SK-N-SH (cell line): ENCODE measurements around the gene RNF150.

Experiments
- CHD2 ChIP-seq: fragments of 150-350 bp; IDR thresholded peaks from 2 replicates; pipeline ENCODE4 v1.6.1; 2018; ENCODE audit warnings: low read length; ENCODE audit not compliant: partially characterized antibody
- CTCF ChIP-seq: fragments of 200-600 bp; sonication (generic); IDR thresholded peaks from 2 replicates; pipeline ENCODE4 v1.6.1; 2017; ENCODE audit warnings: antibody characterized with exemption, mild to moderate bottlenecking, moderate library complexity
- EZH2phosphoT487 ChIP-seq: fragments of 200-600 bp; sonication (generic); IDR thresholded peaks from 2 replicates; pipeline ENCODE4 v1.6.1; 2017; ENCODE audit warnings: low read depth, mixed run types, mild to moderate bottlenecking, antibody characterized with exemption, moderate library complexity, borderline replicate concordance
- FOXM1 ChIP-seq: IDR thresholded peaks from 2 replicates; pipeline ENCODE4 v1.4.0; 2012; ENCODE audit warnings: low read depth, mild to moderate bottlenecking
- IRF3 ChIP-seq: fragments of 150-350 bp; IDR thresholded peaks from 2 replicates; pipeline ENCODE4 v1.6.1; 2016; ENCODE audit warnings: mild to moderate bottlenecking, low read depth, low read length
- JUND ChIP-seq: IDR thresholded peaks from 2 replicates; pipeline ENCODE4 v1.4.0; 2012
- MAX ChIP-seq: IDR thresholded peaks from 2 replicates; pipeline ENCODE4 v1.4.0; 2012; ENCODE audit warnings: low read depth
- MXI1 ChIP-seq: IDR thresholded peaks from 2 replicates; pipeline ENCODE4 v1.6.1; 2012; ENCODE audit warnings: mild to moderate bottlenecking, low read depth, low read length, improper control_type of control experiment
- RAD21 ChIP-seq: IDR thresholded peaks from 2 replicates; pipeline ENCODE4 v1.6.1; 2012; ENCODE audit warnings: mild to moderate bottlenecking, low read length
- TF ChIP-seq, protein P1 (sequence below): fragments of 150-350 bp; IDR thresholded peaks from 2 replicates; pipeline ENCODE4 v1.6.1; 2017; ENCODE audit warnings: antibody characterized with exemption, low read length, low read depth, borderline replicate concordance
- TF ChIP-seq, protein P2 (sequence below): IDR thresholded peaks from 2 replicates; pipeline ENCODE4; 2012

- TF ChIP-seq EZH2phosphoT487 (no peak), MAX (no peak), CTCF (no peak), IRF3 (no peak), MXI1 (no peak), FOXM1 (no peak), RAD21 (no peak), JUND (no peak), CHD2 (no peak)
- TF ChIP-seq, protein P1, sequence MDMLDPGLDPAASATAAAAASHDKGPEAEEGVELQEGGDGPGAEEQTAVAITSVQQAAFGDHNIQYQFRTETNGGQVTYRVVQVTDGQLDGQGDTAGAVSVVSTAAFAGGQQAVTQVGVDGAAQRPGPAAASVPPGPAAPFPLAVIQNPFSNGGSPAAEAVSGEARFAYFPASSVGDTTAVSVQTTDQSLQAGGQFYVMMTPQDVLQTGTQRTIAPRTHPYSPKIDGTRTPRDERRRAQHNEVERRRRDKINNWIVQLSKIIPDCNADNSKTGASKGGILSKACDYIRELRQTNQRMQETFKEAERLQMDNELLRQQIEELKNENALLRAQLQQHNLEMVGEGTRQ, result no peak
- TF ChIP-seq, protein P2, sequence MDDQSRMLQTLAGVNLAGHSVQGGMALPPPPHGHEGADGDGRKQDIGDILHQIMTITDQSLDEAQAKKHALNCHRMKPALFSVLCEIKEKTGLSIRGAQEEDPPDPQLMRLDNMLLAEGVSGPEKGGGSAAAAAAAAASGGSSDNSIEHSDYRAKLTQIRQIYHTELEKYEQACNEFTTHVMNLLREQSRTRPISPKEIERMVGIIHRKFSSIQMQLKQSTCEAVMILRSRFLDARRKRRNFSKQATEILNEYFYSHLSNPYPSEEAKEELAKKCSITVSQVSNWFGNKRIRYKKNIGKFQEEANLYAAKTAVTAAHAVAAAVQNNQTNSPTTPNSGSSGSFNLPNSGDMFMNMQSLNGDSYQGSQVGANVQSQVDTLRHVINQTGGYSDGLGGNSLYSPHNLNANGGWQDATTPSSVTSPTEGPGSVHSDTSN, result no peak
Observed at GRCh38 chr4:140812916-140813315, 320.4 kb downstream of the RNF150 start.
